CD4-positive, alpha-beta T cell (primary cell): ENCODE data around the gene POLE. TPM values are rescaled to one million over a fixed set of nuclear protein-coding genes. Genes with fewer than 3 reads are reported as not detected.

Experiments used
- ATAC-seq: fragments of 200-7000 bp; cut with Tn5 transposase; one replicate; pipeline ENCODE4 v1.10.0; 2022; ENCODE audit warnings: mild to moderate bottlenecking; ENCODE audit not compliant: poor library complexity
- CTCF ChIA-PET: fragments of 350-600 bp; sonication (Branson Sonifier 250); formaldehyde crosslinking; loops from one replicate; lab custom pipeline; 2021; ENCODE audit warnings: antibody characterized with exemption, inconsistent platforms; lab: Charles Lee
- POLR2A ChIA-PET: fragments of 350-600 bp; sonication (Branson Sonifier 250); formaldehyde crosslinking; loops from one replicate; lab custom pipeline; 2021; ENCODE audit warnings: antibody characterized with exemption, inconsistent platforms; lab: Charles Lee
- DNase-seq, 14 experiments: peaks; one replicate each; pipeline ENCODE4 v3.0.0-alpha.2; 2013 to 2020; ENCODE audit warnings: mixed read lengths in 2 of 14
- H3K27ac ChIP-seq, 2 donors: one replicate each; pipeline versions ENCODE4 v1.5.1 to v1.7.0; 2013; ENCODE audit warnings: low read length in 2 of 2, low read depth in 1 of 2, mild to moderate bottlenecking in 1 of 2
- H3K27me3 ChIP-seq, 2 experiments: 1 replicate in 1 of 2; 2 replicates in 1 of 2; pipeline versions ENCODE4 v1.6.1 to v1.7.0; 2013; ENCODE audit warnings: low read length in 2 of 2, control low read depth in 1 of 2, mild to moderate bottlenecking in 1 of 2, moderate library complexity in 1 of 2; ENCODE audit not compliant: insufficient read depth in 2 of 2, control insufficient read depth in 1 of 2
- H3K36me3 ChIP-seq: one replicate; pipeline ENCODE4 v1.6.1; 2013; ENCODE audit warnings: low read length, control low read depth; ENCODE audit not compliant: insufficient read depth
- H3K4me1 ChIP-seq: one replicate; pipeline ENCODE4 v1.6.1; 2013; ENCODE audit warnings: low read length, control low read depth; ENCODE audit not compliant: insufficient read depth
- H3K4me3 ChIP-seq: one replicate; pipeline ENCODE4 v1.5.1; 2013; ENCODE audit warnings: mild to moderate bottlenecking, low read length, moderate library complexity
- H3K9me3 ChIP-seq, 2 experiments: 1 replicate in 1 of 2; 2 replicates in 1 of 2; pipeline versions ENCODE4 v1.6.1 to v1.7.0; 2013; ENCODE audit warnings: low read length in 2 of 2, mild to moderate bottlenecking in 2 of 2, control low read depth in 1 of 2, moderate library complexity in 1 of 2; ENCODE audit not compliant: control insufficient read depth in 1 of 2, insufficient read depth in 1 of 2
- H3K27ac Mint-ChIP-seq: one replicate; pipeline ENCODE4 v1.8.0; 2020; ENCODE audit warnings: mixed read lengths
- H3K27me3 Mint-ChIP-seq: one replicate; pipeline ENCODE4 v1.8.0; 2021; ENCODE audit warnings: mixed read lengths
- H3K36me3 Mint-ChIP-seq: one replicate; pipeline ENCODE4 v1.8.0; 2021; ENCODE audit warnings: low read depth, mixed read lengths
- H3K4me1 Mint-ChIP-seq: one replicate; pipeline ENCODE4 v1.8.0; 2021; ENCODE audit warnings: low read depth, mixed read lengths
- H3K4me3 Mint-ChIP-seq: one replicate; pipeline ENCODE4 v1.8.0; 2020; ENCODE audit warnings: mild to moderate bottlenecking, mixed read lengths
- H3K9me3 Mint-ChIP-seq: one replicate; pipeline ENCODE4 v1.8.0; 2020; ENCODE audit warnings: mixed read lengths
- CTCF ChIP-seq: fragments of 200-600 bp; IDR thresholded peaks from one replicate; pipeline ENCODE4 v1.8.0; 2022; ENCODE audit warnings: antibody characterized with exemption, mild to moderate bottlenecking
- intact Hi-C, 2 experiments: fragments of 100-400 bp; cut with DNase I in 1 of 2; cut with micrococcal nuclease in 1 of 2; formaldehyde crosslinking; loops; one replicate each; pipeline versions ENCODE4 v1.15.1 to v1.9.0; 2023 to 2025; cut with DNase I, micrococcal nuclease
- total RNA-seq, 174 experiments: library from RNA in 2 of 174; stranded (reverse) in 2 of 174; gene quantifications; one replicate each; pipeline ENCODE4 v1.2.3 and lab custom pipeline; 2021 to 2026

POLE gene
- total RNA-seq, 2 experiments from 2014 or later = 41.8 to 46.1 TPM

- Mint-ChIP-seq H3K4me3 (no peak overlapping the region), H3K36me3 (peaks cover 76% of the 10 kb centered on the region), H3K27me3 (no peaks in the 10 kb centered on the region), H3K9me3 (no peaks in the 10 kb centered on the region), H3K27ac (no peak overlapping the region), H3K4me1 (no peaks in the 10 kb centered on the region)
- no peak overlapping the region for H3K4me3 ChIP-seq
- H3K9me3 ChIP-seq = no peaks in the 10 kb centered on the region
- H3K27me3 ChIP-seq = no peaks in the 10 kb centered on the region
- DNase-seq = no peak
- ChIA-PET POLR2A (no interaction called here), CTCF (no interaction called here)
- H3K4me1 ChIP-seq = no peaks in the 10 kb centered on the region
- no peak for TF ChIP-seq CTCF
- intact Hi-C loops = no loop called here
- H3K27ac ChIP-seq = no peak overlapping the region
- H3K36me3 ChIP-seq = peaks cover 36% of the 10 kb centered on the region
- no peak for ATAC-seq
Observed at GRCh38 chr12:132649226-132649945, 37.8 kb downstream of the POLE start.

- CTCF ChIA-PET = no interaction called here
- ATAC-seq = no peak
- H3K9me3 Mint-ChIP-seq = no peaks in the 10 kb centered on the region
Observed at GRCh38 chr12:132648616-132649225, 38.4 kb downstream of the POLE start.

GRCh38 chr12:132647858-132648257, 39.3 kb downstream of the POLE start:
- TF ChIP-seq CTCF = no peak
- no peaks in the 10 kb centered on the region for H3K4me1 ChIP-seq
- H3K36me3 ChIP-seq = peaks cover 34% of the 10 kb centered on the region
- Mint-ChIP-seq H3K27ac (no peak overlapping the region), H3K27me3 (no peaks in the 10 kb centered on the region), H3K4me3 (no peak overlapping the region), H3K9me3 (no peaks in the 10 kb centered on the region), H3K36me3 (peaks cover 73% of the 10 kb centered on the region), H3K4me1 (no peaks in the 10 kb centered on the region)
- ChIA-PET POLR2A (interaction anchor here (0.6 kb wide), 1 partner anchor 69 kb away, joined by 3 read pairs; no protein-coding TSS in a partner anchor), CTCF (no interaction called here)
- H3K27me3 ChIP-seq = no peaks in the 10 kb centered on the region
- no peaks in the 10 kb centered on the region for H3K9me3 ChIP-seq
- no peak for ATAC-seq
- intact Hi-C loops = no loop called here
- no peak overlapping the region for H3K27ac ChIP-seq
- H3K4me3 ChIP-seq = no peak overlapping the region
- no peak for DNase-seq

More at GRCh38 chr12:132648616-132649225, 38.4 kb downstream of the POLE start:
- DNase-seq = no peak
- no peak for TF ChIP-seq CTCF
- Histone ChIP-seq H3K36me3 (peaks cover 33% of the 10 kb centered on the region), H3K27ac (no peak overlapping the region), H3K4me1 (no peaks in the 10 kb centered on the region), H3K27me3 (no peaks in the 10 kb centered on the region), H3K9me3 (no peaks in the 10 kb centered on the region), H3K4me3 (no peak overlapping the region)
- intact Hi-C loops = no loop called here
- POLR2A ChIA-PET = no interaction called here
- Mint-ChIP-seq H3K4me1 (no peaks in the 10 kb centered on the region), H3K4me3 (no peak overlapping the region), H3K36me3 (peaks cover 72% of the 10 kb centered on the region), H3K27me3 (no peaks in the 10 kb centered on the region), H3K27ac (no peak overlapping the region)
